ENCODE measurements around the gene EPB41L2.

EPB41L2 gene

DNA sequence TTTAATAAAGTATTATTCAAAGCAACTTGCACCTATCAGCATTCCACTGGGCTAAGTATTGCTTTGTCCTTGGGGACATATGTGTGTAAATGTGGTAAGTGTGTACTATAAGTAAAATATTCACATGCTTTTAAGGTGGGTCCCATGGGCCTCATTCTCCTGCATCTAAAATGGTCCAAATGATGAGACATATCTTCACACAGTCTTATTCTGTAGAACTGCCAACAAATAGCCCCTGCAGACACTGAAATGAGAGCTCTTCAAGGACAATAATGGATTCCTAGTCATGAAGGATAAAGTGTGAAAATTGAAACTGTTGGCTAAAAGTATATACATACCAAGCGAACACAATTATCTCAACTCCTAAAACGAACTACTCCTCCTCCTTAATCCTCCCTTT is 154.1 kb downstream of the EPB41L2 start:
- no peak for DNase-seq (ENCODE audit: low spot score)

DNA sequence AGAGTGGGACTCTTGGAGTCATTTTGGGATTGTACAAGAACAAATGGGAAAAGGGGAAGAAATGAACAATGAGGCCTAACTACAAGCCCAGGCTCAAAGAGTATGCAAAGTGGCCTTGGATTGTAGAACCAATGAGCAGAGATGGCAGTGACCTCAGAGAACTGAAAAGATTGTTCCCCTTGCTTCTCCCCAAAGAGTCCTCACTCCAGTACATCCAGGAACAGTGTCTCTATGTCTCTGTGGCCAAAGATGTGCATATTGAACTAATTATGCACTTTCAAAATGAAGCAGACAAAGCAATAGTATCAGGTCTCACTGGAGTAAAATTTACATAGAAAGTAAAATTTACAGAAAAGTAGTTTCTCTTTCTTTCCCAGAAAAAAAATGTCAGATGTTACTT is 154.9 kb downstream of the EPB41L2 start:
- DNase-seq (ENCODE audit: low spot score) = no peak

DNA sequence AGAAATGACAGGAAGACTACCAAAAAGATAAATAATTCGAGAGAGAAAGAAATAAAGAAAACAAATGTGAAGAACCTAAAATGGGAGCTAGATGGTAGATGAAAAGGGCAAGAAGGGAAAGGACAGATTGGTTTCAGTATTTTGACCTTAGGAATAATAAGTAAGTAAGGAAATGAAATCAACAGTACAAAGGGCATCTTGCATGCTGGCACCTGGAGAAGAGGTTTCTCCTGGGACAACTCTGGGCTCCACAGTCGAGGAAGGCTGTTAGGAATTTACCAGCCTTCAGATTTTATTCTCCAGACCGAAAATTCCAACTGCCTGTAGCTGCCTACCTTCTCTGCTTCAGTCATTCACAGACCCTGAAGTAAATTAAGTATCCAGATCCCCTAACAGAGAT is 155.4 kb downstream of the EPB41L2 start:
- DNase-seq (ENCODE audit: low spot score) = no peak

DNA sequence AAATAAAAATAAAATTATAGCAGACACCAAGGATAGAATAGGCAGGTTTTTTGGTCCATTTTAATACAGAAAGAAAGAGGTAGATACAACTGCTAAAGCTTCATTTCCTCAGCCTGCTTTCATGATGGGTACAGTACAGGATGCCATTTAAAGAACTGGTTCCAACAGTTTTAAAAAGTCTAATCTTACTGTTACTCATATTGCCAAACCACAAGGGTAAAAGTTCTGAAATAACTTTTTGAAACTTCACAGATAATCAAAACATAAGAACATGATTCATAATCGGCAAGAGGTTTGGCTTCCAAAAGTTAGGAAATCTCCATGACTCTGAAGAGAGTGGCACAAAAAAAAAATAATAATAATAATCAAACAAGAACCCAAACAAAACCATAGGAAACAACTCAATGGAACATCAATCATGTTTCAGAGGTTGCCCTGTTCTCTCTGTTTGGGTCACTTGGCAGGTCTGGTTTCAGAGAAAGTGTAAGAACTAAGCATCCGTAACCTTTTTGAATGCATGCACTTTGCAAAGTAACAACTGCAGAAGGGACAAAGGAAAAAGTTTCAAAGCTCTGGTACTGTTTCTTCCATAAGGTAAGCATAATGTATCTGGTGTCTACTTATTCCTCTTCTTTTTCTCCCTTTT is 156.2 kb downstream of the EPB41L2 start:
- DNase-seq (ENCODE audit: low spot score) = no peak

DNA sequence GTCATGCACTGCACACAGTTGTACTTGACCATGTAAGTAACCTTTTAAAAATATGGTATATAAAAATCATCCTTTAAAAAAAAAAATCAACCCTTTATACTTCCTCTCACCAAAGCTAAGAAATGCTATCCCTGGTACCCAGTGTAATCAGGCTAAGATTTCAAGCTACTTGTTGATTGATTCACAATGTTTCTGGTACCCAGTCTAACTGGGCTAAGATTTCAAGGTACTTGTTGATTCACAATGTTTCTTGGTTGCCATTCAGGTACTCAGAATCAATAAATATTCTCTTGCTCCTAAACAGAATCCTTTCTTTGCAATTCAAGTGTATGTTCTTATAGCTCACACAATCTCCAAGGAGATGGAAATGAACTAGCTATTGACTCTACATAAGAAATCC is 159.4 kb downstream of the EPB41L2 start:
- no peak for DNase-seq (ENCODE audit: low spot score)

DNA sequence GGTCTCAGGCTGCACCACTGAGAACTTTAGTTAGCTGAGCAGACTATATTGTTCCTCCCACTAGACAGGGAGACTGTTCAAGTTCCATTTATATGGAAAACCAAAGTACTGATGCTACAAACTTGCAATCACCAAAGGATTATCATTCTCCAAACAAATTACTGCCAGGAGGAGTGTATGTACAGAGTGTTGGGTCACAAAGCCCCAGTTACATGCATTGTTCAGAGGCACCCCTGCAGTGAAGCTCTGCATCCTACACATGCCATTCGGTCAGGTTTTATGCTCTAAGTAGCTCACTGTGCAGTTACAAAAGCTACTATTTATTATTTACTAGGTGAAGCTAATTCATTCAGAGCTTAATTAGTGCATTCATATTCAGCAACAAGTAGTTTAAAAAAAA is 160.0 kb downstream of the EPB41L2 start:
- DNase-seq (ENCODE audit: low spot score) = no peak

DNA sequence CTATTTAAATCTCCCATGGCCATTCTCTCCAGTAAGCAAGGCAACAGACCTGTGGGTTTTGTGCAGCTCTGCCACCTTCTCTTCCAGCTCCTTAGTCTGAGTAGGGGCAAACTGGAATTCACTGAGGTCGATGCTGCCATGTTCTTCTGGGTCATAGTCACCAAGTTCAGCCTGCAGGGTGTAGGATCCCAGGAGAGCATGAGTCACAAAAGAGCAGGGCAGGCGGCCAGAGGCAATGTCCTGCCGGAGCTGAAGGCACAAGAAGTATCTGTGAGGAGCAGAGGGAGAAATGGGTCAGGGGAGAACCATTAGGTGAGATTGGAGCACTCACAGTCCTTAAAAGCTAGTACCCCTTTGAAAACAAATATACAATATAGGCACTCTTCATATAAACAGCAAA is 162.1 kb downstream of the EPB41L2 start:
- no peak for DNase-seq (ENCODE audit: low spot score)

DNA sequence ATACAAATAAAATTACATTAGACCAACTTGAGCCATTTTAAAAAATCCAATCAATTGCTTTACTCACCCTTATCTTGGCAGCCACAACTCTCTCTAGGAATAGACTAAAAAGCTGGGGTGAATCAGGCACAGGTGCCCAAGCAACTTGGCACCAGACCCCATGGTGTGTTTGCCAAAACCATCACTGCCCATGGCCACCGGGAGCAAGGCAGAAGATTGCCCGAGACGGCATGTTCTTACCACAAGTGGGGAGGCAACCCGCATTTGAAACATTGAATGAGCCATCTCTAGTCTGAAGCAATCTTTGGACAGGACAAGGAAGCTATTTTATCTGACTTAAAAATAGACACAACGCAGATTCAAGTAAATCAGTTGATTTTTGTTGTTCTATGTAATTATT is 166.8 kb downstream of the EPB41L2 start:
- DNase-seq (ENCODE audit: low spot score) = no peak

DNA sequence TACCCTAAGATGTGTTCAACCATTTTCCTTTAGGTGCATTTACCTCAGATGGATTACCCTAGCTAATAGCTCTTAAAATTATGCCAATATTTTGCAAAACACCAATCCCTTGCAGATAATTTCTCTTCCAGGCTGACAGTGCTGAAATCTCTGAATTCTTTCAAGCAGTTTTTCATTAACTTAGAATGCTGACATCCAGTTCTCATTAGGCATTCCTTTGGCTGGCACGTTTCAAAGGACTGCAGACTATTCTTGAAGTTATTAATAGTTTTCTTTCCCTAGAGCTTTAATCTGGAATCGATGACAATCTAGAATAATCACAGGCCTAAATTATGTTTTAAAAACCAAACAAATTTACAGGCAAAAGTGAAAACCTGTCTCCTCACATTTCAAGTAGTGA is 167.5 kb downstream of the EPB41L2 start:
- DNase-seq (ENCODE audit: low spot score) = no peak

DNA sequence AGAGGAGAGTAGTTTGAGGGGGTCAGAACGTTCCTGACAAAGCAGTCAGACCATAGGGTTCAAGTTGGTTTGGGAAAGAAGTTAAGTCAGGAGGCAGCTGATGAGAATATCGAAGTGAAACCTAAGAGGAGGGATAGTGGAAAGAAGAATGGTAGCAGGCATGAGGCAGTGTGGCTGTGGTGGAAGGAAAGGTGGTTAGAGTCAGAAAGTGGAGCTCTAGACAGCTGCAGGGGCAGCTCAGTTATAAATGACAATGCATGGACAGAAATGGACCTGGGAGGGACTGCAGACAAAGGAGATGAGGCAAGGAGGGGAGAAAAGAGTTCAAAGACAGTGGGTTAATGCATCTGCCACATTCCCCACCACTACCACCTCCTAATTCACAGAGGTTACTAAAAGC is 169.3 kb downstream of the EPB41L2 start:
- DNase-seq (ENCODE audit: low spot score) = no peak

DNA sequence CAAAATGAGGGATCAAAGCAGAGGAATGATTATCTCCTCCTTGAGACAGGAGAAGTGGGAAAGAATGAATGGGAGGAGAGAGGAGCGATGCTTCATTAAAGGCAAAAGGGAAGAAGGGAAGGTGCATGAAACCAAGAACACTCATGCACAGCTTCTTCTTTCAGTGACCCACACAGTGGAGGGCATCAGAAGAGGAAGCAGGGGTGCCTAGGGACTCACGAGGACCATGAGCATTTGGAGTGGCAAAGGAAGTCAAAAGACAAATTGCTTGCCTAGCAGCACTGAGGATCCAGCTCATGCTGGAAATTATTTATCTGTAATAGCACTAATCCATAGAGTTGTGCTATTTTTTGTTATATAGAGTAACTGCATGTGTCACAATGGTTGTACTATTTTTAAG is 169.8 kb downstream of the EPB41L2 start:
- DNase-seq (ENCODE audit: low spot score) = peak; percentile 55

DNA sequence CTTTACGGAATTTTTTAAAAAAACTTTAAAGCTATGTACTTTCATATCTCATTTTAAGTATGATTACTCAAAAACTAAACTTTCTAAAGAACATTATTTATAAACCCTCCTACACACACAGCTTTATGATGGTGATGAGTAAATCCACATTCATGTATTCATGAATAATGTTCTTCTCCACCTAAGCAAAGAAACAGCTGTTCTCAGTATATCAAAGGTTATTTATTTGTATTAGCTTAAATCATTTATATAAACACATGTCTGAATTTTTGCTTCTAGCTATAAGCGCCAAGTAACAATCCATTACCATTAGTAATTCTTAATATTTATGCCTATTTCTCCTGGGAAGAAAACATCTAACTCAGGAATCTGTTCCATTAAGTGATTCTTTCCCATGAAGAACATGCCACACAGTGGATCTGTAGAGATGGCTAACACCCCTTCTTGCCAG is 172.5 kb downstream of the EPB41L2 start:
- no peak for DNase-seq (ENCODE audit: low spot score)

DNA sequence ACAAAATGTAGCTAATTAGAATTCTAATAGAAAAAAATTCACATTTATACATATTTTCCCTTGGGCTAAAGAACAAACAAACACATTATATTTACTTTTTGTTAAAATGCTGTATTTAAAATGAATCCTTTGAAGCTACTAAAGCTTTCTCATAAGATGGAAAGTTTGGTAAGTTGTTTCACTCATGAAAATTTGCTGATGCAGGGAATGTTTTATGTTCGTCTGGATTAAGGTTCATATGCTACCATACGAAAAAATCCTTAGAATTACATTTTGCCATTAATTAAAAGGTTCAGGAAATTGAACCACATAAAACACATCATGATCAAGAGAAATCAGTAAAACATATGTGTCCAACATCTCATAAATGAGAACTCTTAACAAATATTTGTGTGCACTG is 173.6 kb downstream of the EPB41L2 start:
- no peak for DNase-seq (ENCODE audit: low spot score)

DNA sequence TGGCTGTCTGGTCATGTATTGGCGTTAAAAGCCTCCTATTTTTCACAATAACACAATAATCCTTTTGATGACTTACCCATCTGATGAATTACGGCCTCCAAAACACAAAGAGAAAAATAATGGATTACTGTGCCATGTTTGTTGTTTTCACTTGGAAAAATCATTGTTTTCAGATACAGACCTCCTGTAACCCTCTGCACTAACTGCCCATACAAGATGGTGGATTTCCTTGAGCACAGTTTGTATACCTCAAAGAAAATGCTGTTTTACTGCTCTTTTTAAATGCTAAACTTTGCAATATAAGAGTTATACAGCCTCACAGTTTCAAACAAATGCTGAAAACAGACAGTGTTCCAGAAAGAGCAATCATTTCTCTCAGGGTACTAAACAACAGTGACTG is 174.8 kb downstream of the EPB41L2 start:
- peak; percentile 80 for DNase-seq (ENCODE audit: low spot score)

DNA sequence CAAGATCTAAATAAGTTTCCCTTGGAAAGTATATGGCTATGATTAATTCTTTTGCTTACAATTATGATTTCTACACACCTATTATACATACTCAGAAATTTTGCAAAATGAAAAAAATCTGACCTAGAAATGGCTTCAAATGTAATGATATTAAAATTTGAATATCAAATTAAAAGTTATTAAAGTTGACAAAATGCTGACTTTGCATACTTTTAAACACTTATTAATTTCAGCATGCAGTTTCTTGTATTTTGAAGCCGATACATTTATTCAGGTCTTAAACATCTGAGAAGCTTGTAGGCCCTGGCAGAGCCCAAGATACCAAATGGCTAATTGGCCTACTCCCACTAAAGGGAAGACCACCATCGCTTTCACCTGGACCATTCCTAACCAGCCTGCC is 176.1 kb downstream of the EPB41L2 start:
- no peak for DNase-seq (ENCODE audit: low spot score)

DNA sequence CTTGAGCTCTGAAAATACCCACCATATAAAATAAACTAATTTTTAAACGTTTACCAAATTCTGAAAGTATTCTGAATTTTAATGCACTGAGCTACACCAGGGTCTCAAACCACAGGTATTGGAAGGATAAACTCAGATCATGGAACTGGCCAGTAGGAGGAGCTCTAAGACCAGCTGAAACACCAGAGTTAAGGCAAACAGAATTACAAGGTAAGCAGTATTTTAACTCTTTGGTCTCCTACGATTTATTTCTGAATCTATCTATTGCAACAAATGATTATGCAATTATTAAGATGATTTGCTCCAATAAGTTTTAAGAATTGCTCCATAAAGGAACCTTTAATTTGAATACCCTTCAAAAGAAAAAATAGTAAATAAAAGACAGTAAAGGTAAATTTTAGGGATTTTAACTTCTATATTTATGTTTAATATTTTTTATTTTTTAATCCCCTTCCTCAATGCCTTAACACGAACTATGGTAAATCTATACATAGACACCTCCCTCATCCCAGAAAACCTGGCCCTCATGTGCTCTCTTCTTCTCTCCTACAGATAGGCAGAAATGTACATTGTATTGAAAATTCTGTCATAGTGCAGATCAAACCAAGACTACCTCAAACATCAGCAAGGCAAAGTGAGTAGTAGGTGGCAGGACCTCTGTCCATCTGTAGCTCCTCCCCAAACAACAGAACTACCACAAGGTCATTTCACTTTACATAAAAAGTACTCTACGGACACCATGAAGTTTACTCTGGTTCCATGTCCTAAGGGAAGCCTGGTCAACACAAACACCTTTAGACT is 177.5 kb downstream of the EPB41L2 start:
- DNase-seq (ENCODE audit: low spot score) = peak; percentile 84

DNA sequence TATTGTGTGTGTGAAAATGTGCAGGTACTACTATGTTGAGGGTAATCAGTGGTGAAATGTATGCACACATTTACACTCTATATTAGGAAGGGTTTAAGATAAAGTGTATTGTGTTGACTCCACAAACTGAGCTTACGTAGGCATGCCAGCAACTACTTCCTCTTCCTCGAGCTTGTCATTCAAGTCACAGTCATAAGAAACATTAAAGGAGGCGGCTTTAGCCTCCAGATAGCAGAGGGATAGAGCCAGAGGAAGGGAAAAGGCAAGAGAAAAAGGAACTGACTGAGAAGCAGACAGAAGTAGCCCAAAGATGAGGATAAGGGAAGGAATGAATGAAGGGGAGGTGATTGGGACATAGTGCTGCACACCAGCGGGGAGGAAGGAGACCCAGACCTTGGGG is 180.7 kb downstream of the EPB41L2 start:
- peak; percentile 41 for DNase-seq (ENCODE audit: low spot score)

DNA sequence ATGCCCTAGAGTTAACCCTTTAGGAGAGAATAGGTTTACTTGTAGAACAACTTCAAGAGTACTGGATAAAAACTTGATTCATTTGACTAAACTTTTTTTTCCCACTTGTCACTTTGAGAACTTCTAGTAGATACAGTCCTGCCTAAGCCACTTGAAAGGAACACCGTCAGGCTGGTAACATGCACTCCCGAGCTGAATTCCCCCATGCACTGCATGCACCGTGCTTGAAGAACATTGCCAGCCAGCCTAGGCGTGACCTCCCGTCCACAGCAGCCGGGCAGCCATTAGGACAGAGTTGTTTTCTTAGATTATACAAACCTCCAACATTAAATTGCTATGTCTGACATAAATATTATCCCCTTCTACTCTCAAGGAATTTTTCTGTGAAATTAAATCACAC is 183.2 kb downstream of the EPB41L2 start:
- no peak for DNase-seq (ENCODE audit: low spot score)

DNA sequence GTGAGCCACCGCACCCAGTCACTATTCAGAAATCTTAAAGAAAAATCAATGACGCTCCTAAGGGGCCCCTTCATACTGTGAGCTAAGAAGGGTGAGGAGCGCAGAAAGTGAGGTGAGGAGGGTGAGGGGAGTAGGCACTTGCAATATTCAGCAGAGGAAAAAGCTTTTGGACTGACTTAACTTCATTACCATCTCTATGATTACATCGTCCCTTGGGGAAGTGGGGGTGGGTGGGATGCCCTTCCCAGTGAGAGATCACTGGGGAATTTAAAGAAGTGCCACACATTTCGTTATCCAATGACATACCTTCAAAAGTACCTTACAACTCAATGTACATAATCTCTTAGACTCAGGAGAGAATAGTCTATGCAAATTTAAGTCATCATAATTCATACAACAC is 189.3 kb downstream of the EPB41L2 start:
- no peak for DNase-seq (ENCODE audit: low spot score)

DNA sequence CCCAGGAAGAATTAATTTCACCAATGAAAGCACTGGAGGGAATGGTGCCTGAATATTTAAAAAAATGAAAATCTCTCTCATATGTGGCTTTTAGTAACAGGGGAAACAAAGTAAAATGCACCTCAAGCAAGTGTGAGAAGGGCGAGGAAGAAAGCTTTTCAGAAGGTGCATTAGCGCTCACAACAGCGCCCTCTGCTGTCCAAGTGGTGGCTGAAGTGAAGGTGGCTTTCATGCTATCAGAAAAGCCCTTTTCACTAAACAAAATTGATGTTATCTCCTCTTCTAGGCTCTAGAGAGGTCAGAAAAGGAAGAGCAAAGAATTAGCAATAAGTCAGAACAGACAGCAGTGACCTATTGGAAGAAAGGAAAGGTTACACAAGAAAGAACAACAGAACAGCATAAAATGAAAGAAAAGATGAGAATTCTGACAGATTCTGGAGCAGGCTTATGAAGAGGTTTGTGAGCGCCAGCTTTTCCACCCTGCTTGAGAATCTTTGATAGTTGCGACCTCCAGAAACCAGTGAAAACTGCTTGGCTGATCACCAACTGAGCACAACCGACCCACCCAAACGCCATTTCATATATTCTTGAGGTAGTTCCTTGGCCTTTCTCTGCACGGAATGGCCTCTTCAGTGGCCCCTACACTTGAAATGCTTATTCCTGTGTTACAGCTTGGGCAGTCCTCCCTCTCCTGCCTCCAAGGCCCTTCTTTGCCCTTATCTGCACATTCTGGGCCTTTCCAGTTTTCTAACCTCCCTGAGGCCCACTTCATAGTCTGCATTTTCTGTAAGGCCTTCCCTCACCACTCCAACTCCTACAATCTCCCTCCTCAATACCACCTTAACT is 190.6 kb downstream of the EPB41L2 start:
- DNase-seq (ENCODE audit: low spot score) = peak; percentile 57

DNA sequence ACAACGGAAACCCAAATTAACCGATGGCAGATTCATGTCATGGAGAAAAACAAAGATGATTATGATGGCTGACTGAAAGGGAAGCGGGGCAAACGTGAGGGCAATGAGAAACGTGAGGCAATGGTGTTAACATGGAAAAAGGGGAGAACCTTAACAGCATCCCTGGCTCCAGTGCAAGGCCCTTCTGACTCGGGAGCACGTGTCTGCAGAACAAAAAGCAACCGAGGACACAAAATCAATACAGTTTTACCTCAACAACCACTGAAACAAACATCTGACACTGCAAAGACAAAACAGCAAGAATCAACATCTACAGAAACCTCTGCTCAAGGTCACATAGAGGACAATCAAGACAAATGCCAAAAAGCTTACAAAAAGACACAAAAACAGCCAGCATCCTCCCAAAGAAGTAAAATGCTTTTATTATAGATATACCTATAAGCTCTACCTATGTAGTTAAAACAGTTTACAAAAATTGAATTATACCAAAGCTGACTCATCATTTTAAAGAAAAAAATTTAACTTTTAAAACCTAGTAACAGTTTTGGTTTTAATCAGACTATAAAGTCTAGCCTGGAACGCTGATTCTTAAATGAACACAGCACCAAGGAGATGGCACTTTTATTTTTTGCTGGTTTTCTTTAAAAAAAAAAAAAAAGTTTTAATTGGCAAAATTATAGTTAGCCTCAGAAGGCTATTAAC is 192.7 kb downstream of the EPB41L2 start:
- DNase-seq (ENCODE audit: low spot score) = no peak

DNA sequence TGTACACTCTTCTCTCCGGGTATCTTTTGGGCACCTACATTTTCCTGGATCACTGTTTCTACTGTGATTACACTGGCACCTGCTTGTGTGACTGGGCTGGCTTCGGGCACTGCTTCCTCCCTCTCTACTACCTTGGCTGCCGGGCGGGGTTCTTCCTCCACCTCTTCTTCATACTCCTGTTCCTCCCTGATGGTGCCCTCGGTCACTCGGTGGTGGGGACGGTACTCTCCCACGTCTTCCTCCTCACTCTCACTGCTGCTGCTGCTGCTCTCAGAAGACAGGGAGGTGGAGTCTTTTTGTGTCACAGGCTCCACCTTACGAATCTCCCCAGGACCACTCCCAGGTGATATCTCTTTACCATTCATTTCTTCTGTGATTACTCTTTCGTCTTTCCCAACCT is 193.4 kb downstream of the EPB41L2 start:
- no peak for DNase-seq (ENCODE audit: low spot score)
